GM12878 (cell line): ENCODE results near the gene FCRL6. TPM values are rescaled to one million over a fixed set of nuclear protein-coding genes. Genes with fewer than 3 reads are reported as not detected.

ENCODE experiments used
- ATAC-seq: fragments of 200-7000 bp; cut with Tn5 transposase; 3 replicates; pipeline ENCODE4 v1.9.1; 2020; ENCODE audit warnings: mild to moderate bottlenecking, moderate library complexity
- BruUV-seq: library from RNA; stranded (reverse); fragments of 400-500 nt; replicated peaks from 2 replicates; lab custom pipeline; 2021; lab: Mats Ljungman, UMichigan
- CTCF ChIA-PET: fragments of 300-600 bp; sonication (Branson Sonifier 250); formaldehyde crosslinking; extraction: SDS; loops from one replicate; lab custom pipeline; 2021; ENCODE audit warnings: inconsistent platforms; lab: Yijun Ruan, JAX
- POLR2A ChIA-PET: fragments of 350-600 bp; formaldehyde crosslinking; extraction: SDS; loops from one replicate; lab custom pipeline; 2021; ENCODE audit warnings: inconsistent platforms; lab: Charles Lee
- RAD21 ChIA-PET: fragments of 300-600 bp; sonication (Branson Sonifier 250); formaldehyde crosslinking; loops from one replicate; lab custom pipeline; 2023; ENCODE audit warnings: antibody characterized with exemption; ENCODE audit not compliant: unreplicated experiment; lab: Charles Lee
- SMC1A ChIA-PET: fragments of 300-600 bp; sonication (Branson Sonifier 250); formaldehyde crosslinking; loops from one replicate; lab custom pipeline; 2023; ENCODE audit not compliant: unreplicated experiment, uncharacterized antibody; lab: Charles Lee
- DNase-seq: peaks from one replicate; pipeline ENCODE4 v3.0.0-alpha.2; 2011; ENCODE audit warnings: low read depth, low spot score
- FAIRE-seq: peaks from 3 replicates; lab custom pipeline; 2011; peaks lifted over from hg19 to GRCh38; lab: Jason Lieb, UNC
- H2AFZ ChIP-seq: 2 replicates; pipeline ENCODE4 v1.6.0; 2011; ENCODE audit warnings: low read depth, low read length, control low read depth; ENCODE audit not compliant: control insufficient read depth
- H3K27ac ChIP-seq: 2 replicates; pipeline ENCODE4 v1.5.1; 2011; ENCODE audit warnings: control low read depth; ENCODE audit not compliant: control insufficient read depth, insufficient read depth
- H3K27me3 ChIP-seq, 2 experiments: replicated peaks in 1 of 2; 2 replicates each; pipeline versions ENCODE4 v1.6.0 to v1.6.1; 2011; ENCODE audit warnings: low read length in 1 of 2; ENCODE audit not compliant: control insufficient read depth in 2 of 2, insufficient read depth in 2 of 2
- H3K36me3 ChIP-seq, 2 experiments: 2 replicates each; pipeline ENCODE4 v1.5.1; 2011; ENCODE audit warnings: low read length in 1 of 2; ENCODE audit not compliant: control insufficient read depth in 2 of 2, insufficient read depth in 2 of 2
- H3K4me1 ChIP-seq: 2 replicates; pipeline ENCODE4 v1.6.1; 2011; ENCODE audit warnings: mild to moderate bottlenecking, low read length, moderate library complexity, mixed read lengths; ENCODE audit not compliant: control insufficient read depth, insufficient read depth
- H3K4me2 ChIP-seq: 2 replicates; pipeline ENCODE4 v1.6.0; 2011; ENCODE audit warnings: control low read depth; ENCODE audit not compliant: control insufficient read depth, insufficient read depth
- H3K4me3 ChIP-seq: fragments of 200-600 bp; sonication (generic); 2 replicates; pipeline ENCODE4 v1.5.1; 2016
- H3K79me2 ChIP-seq: 2 replicates; pipeline ENCODE4 v1.6.0; 2011; ENCODE audit warnings: low read length; ENCODE audit not compliant: control insufficient read depth, insufficient read depth
- H3K9ac ChIP-seq: 2 replicates; pipeline ENCODE4 v1.8.0; 2011; ENCODE audit warnings: low read length, control low read depth, mixed read lengths; ENCODE audit not compliant: control insufficient read depth, insufficient read depth
- H3K9me3 ChIP-seq: replicated peaks from 3 replicates; pipeline ENCODE4 v1.5.1; 2011; ENCODE audit warnings: mild to moderate bottlenecking, low read length; ENCODE audit not compliant: control insufficient read depth, insufficient read depth
- H4K20me1 ChIP-seq: 2 replicates; pipeline ENCODE4 v1.6.0; 2011; ENCODE audit not compliant: control insufficient read depth, insufficient read depth
- CBFB ChIP-seq: IDR thresholded peaks from 2 replicates; pipeline ENCODE4 v1.6.1; 2016; ENCODE audit warnings: antibody characterized with exemption, low read depth
- EED ChIP-seq: sonication (generic); IDR thresholded peaks from 2 replicates; pipeline ENCODE4 v1.6.1; 2016; ENCODE audit warnings: antibody characterized with exemption, low read depth
- FOS ChIP-seq: IDR thresholded peaks from 3 replicates; pipeline ENCODE4 v1.6.1; 2011; ENCODE audit warnings: borderline replicate concordance; ENCODE audit not compliant: insufficient read length; ENCODE audit errors: extremely low read depth
- GABPA ChIP-seq: IDR thresholded peaks from 2 replicates; pipeline ENCODE4 v1.6.1; 2014; ENCODE audit warnings: antibody characterized with exemption, low read depth, mild to moderate bottlenecking, inconsistent platforms
- KDM1A ChIP-seq: fragments of 200-600 bp; sonication (generic); IDR thresholded peaks from 2 replicates; pipeline ENCODE4 v1.6.1; 2016; ENCODE audit warnings: borderline replicate concordance
- MEF2A ChIP-seq: IDR thresholded peaks from 2 replicates; pipeline ENCODE4 v1.6.1; 2011; ENCODE audit warnings: low read depth, mild to moderate bottlenecking, low read length, moderate library complexity; ENCODE audit not compliant: insufficient read depth
- MEF2B ChIP-seq: fragments of 450-650 bp; IDR thresholded peaks from 2 replicates; pipeline ENCODE4 v1.6.1; 2018; ENCODE audit warnings: mild to moderate bottlenecking, moderate library complexity; ENCODE audit not compliant: partially characterized antibody, poor library complexity, severe bottlenecking
- MTA2 ChIP-seq: fragments of 450-650 bp; IDR thresholded peaks from 2 replicates; pipeline ENCODE4 v1.6.1; 2016; ENCODE audit warnings: low read depth, mild to moderate bottlenecking, moderate library complexity
- NRF1 ChIP-seq: conservative IDR thresholded peaks from 2 replicates; pipeline ENCODE4 v1.6.1; 2011; ENCODE audit warnings: mild to moderate bottlenecking, low read depth, low read length, improper control_type of control experiment
- PML ChIP-seq: IDR thresholded peaks from 2 replicates; pipeline ENCODE4 v1.6.1; 2012; ENCODE audit warnings: low read length, inconsistent platforms
- RAD51 ChIP-seq: fragments of 450-650 bp; IDR thresholded peaks from 2 replicates; pipeline ENCODE4 v1.6.1; 2016; ENCODE audit warnings: moderate library complexity, mild to moderate bottlenecking, inconsistent platforms
- TCF12 ChIP-seq: IDR thresholded peaks from 2 replicates; pipeline ENCODE4 v1.6.1; 2011; ENCODE audit warnings: low read depth, mild to moderate bottlenecking, low read length
- USF1 ChIP-seq: IDR thresholded peaks from 2 replicates; pipeline ENCODE4 v1.6.1; 2011; ENCODE audit warnings: borderline replicate concordance, low read depth, mild to moderate bottlenecking, moderate library complexity, mixed read lengths, low read length; ENCODE audit not compliant: insufficient read depth; ENCODE audit errors: extremely low read length
- WGBS: methylation state at CpG from one replicate; pipeline ENCODE4 v1.1.6; 2016; ENCODE audit warnings: low lambda C conversion rate; ENCODE audit not compliant: insufficient replicate concordance, insufficient coverage; ENCODE audit errors: missing lambda C conversion rate; 5-methylcytosine and 5-hydroxymethylcytosine counted together
- in situ Hi-C: fragments of 300-500 bp; cut with MboI; formaldehyde crosslinking; loops from 9 replicates; pipeline ENCODE4 v1.14.3; 2018; ENCODE audit warnings: mixed read lengths
- intact Hi-C: fragments of 100-400 bp; cut with micrococcal nuclease; formaldehyde crosslinking; loops from one replicate; pipeline ENCODE4 v1.14.2; 2022; ENCODE audit not compliant: unreplicated experiment
- polyA plus RNA-seq, 11 experiments: library from polyadenylated mRNA; depleted of rRNA in 4 of 11; unstranded in 6 of 11; stranded (reverse) in 5 of 11; fragments of >200 nt; fragmentation: Nextera tagmentation in 4 of 11; fragmentation: Illumina TruSeq in 1 of 11; extraction: Ambion mirVana in 4 of 11; extraction: Trizol in 1 of 11; gene quantifications; 1 replicate in 1 of 11; 2 replicates in 10 of 11; pipeline versions ENCODE4 v1.2.1 to v1.2.3, GENCODE V29; 2011 to 2016; ENCODE audit warnings: inconsistent platforms in 2 of 11, missing spikeins in 2 of 11, low read depth in 1 of 11
- total RNA-seq, 4 experiments: library from RNA; depleted of rRNA in 3 of 4; stranded (reverse); fragments of >200 nt in 3 of 4; fragmentation: Illumina TruSeq in 1 of 4; extraction: Trizol in 1 of 4; gene quantifications; 2 replicates each; pipeline versions ENCODE4 v1.2.1 to v1.2.3, GENCODE V29; 2013 to 2021
- TF ChIP-seq, protein P1 (sequence below): IDR thresholded peaks from 2 replicates; pipeline ENCODE4 v1.6.1; 2011; ENCODE audit warnings: borderline replicate concordance, low read depth, mild to moderate bottlenecking, moderate library complexity, low read length; ENCODE audit not compliant: insufficient read depth, poor library complexity, severe bottlenecking

FCRL6 gene
- total and polyA plus RNA-seq, 10 of the 15 experiments (the other 5 are each of a cell fraction or from before 2014, with no cell fraction given): 0.04 to 0.16 (median 0.11) TPM; not detected in 7

DNA sequence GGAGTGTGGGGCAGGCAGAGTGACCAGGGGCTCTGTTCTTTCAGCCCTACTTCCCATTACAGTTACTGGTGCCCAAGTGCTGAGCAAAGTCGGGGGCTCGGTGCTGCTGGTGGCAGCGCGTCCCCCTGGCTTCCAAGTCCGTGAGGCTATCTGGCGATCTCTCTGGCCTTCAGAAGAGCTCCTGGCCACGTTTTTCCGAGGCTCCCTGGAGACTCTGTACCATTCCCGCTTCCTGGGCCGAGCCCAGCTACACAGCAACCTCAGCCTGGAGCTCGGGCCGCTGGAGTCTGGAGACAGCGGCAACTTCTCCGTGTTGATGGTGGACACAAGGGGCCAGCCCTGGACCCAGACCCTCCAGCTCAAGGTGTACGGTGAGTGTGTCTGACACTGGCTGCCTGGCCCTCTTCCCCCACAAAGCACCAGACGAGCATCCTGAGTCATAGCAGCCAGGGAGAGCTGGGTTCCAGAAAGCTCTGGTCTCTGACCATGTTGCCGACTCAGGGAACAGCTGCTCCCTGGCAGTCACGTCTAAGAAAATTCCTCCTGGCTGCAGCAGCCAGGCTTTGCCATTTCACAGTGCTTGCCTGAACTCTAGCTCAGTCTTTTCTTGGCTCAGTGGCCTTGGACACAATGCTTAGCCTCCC lies 27.8 kb downstream of the FCRL6 start:
- H3K4me1 ChIP-seq: peaks cover 35% of the 10 kb centered on the region
- ChIA-PET RAD21 (interaction anchor here (0.8 to 1.5 kb wide), 3 partner anchors 31 to 61 kb away, joined by 3 to 7 read pairs (median 4); no protein-coding TSS in a partner anchor), SMC1A (interaction anchor here (0.9 to 3.4 kb wide), 6 partner anchors 9 to 65 kb away, joined by 3 to 21 read pairs (median 4); no protein-coding TSS in a partner anchor), CTCF (interaction anchor here (0.6 to 16.1 kb wide), 4 partner anchors 12 to 593 kb away, joined by 3 to 178 read pairs (median 4); partner anchors contain the start of gene FCRL6), POLR2A (no interaction called here)
- no peak overlapping the region for H3K27ac ChIP-seq
- in situ Hi-C loops: no loop called here
- no peaks in the 10 kb centered on the region for H4K20me1 ChIP-seq
- no peak for DNase-seq
- no peaks in the 10 kb centered on the region for H3K27me3 ChIP-seq
- H3K4me2 ChIP-seq: no peak overlapping the region
- no TSS peak for BruUV-seq
- 73% methylated on average over 18 of the region's 18 CpGs for WGBS
- no peak for ATAC-seq
- H3K36me3 ChIP-seq: no peaks in the 10 kb centered on the region
- no peak for FAIRE-seq
- TF ChIP-seq GABPA: no peak
- H3K9me3 ChIP-seq: peaks cover 2% of the 10 kb centered on the region; the same call in 1 of the 3 replicates
- H3K9ac ChIP-seq: no peak overlapping the region
- no peak overlapping the region for H2AFZ ChIP-seq
- intact Hi-C loops: loop anchor here (2.0 to 5.0 kb wide), 2 partner anchors 31 to 48 kb away; partner anchors contain the start of gene DUSP23
- H3K4me3 ChIP-seq: no peak overlapping the region
- no peaks in the 10 kb centered on the region for H3K79me2 ChIP-seq

DNA sequence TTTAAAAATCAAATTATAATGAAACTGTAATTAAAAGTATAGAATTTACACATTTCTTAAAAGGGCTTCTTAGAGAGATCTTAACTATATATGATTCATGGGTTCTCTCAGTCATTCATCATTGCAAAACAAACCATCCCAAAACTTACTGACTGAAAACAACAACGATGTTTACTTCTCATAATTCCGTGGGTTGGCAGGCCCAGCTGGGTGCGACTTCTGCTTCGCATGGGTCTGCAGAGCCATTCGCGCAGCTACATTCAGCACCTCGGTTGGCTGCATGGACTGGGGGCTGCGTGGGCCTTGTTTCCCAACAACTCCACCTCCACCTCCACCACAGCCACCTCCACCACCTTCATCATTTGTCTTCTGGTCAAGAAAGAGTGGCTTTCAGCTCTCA lies 28.6 kb downstream of the FCRL6 start:
- no TSS peak for BruUV-seq
- Histone ChIP-seq H2AFZ (no peak overlapping the region), H3K27me3 (no peaks in the 10 kb centered on the region), H4K20me1 (no peaks in the 10 kb centered on the region), H3K27ac (no peak overlapping the region), H3K36me3 (no peaks in the 10 kb centered on the region), H3K9ac (no peak overlapping the region), H3K9me3 (peaks cover 2% of the 10 kb centered on the region; the same call in 1 of the 3 replicates), H3K4me2 (no peak overlapping the region), H3K4me3 (no peak overlapping the region), H3K79me2 (no peaks in the 10 kb centered on the region), H3K4me1 (peaks cover 34% of the 10 kb centered on the region)
- ATAC-seq (no peak), DNase-seq (no peak), FAIRE-seq (no peak)
- SMC1A ChIA-PET: interaction anchor here (0.9 to 3.5 kb wide), 7 partner anchors 9 to 64 kb away, joined by 3 to 13 read pairs (median 4); no protein-coding TSS in a partner anchor
- RAD21 ChIA-PET: interaction anchor here (1.1 to 1.5 kb wide), 2 partner anchors 32 to 60 kb away, joined by 3 to 7 read pairs; no protein-coding TSS in a partner anchor
- in situ Hi-C loops (no loop called here), intact Hi-C loops (no loop called here)
- WGBS: 72% methylated on average over 8 of the region's 8 CpGs
- CTCF ChIA-PET: interaction anchor here (0.6 to 16.1 kb wide), 3 partner anchors 11 to 593 kb away, joined by 3 to 178 read pairs (median 4); partner anchors contain the start of gene FCRL6
- POLR2A ChIA-PET: no interaction called here
- TF ChIP-seq PML (no peak), TCF12 (no peak), RAD51 (no peak), MEF2B (no peak), FOS (no peak), MEF2A (no peak), MTA2 (no peak), EED (no peak), NRF1 (no peak), KDM1A (no peak), CBFB (no peak), USF1 (no peak)
- TF ChIP-seq, protein P1, sequence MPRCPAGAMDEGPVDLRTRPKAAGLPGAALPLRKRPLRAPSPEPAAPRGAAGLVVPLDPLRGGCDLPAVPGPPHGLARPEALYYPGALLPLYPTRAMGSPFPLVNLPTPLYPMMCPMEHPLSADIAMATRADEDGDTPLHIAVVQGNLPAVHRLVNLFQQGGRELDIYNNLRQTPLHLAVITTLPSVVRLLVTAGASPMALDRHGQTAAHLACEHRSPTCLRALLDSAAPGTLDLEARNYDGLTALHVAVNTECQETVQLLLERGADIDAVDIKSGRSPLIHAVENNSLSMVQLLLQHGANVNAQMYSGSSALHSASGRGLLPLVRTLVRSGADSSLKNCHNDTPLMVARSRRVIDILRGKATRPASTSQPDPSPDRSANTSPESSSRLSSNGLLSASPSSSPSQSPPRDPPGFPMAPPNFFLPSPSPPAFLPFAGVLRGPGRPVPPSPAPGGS: no peak
